B cell (primary cell): ENCODE measurements around the gene ZMAT2.

Experiments
- EZH2 ChIP-seq: IDR thresholded peaks from 2 replicates; pipeline ENCODE4 v1.6.1; 2012; ENCODE audit warnings: borderline replicate concordance, low read depth, mild to moderate bottlenecking, moderate library complexity, low read length; ENCODE audit not compliant: insufficient read depth, poor library complexity, severe bottlenecking
- TF ChIP-seq, protein P1 (sequence below): fragments of 200-600 bp; IDR thresholded peaks from one replicate; pipeline ENCODE4 v1.8.0; 2022; ENCODE audit warnings: antibody characterized with exemption, mild to moderate bottlenecking

DNA sequence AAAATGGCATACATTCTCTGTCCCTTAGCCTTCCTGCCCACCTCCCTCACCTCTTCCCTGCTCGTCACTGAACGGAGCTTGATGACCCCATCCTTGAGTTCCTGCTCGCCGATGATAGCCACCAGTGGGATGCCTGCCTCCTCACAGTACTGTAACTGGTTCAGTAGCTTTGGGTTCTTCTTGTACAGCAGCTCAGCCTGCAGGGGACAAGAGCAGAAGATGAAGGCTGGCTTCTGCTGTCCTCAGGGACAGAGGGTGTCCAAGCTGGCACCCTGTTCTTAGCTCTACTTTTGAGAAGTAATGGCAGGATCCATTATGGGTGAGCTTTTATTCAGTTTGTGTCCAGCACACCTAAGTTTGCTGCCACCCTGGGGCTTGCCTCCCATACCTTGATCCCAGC is 25.6 kb upstream of the ZMAT2 start:
- TF ChIP-seq, protein P1, sequence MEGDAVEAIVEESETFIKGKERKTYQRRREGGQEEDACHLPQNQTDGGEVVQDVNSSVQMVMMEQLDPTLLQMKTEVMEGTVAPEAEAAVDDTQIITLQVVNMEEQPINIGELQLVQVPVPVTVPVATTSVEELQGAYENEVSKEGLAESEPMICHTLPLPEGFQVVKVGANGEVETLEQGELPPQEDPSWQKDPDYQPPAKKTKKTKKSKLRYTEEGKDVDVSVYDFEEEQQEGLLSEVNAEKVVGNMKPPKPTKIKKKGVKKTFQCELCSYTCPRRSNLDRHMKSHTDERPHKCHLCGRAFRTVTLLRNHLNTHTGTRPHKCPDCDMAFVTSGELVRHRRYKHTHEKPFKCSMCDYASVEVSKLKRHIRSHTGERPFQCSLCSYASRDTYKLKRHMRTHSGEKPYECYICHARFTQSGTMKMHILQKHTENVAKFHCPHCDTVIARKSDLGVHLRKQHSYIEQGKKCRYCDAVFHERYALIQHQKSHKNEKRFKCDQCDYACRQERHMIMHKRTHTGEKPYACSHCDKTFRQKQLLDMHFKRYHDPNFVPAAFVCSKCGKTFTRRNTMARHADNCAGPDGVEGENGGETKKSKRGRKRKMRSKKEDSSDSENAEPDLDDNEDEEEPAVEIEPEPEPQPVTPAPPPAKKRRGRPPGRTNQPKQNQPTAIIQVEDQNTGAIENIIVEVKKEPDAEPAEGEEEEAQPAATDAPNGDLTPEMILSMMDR = no peak
- TF ChIP-seq EZH2 = no peak
